ENCODE results near the gene PHB1.
"Not testable (repeated sequence)": the region's sequence is repeated elsewhere in the genome, so short reads cannot be mapped to it uniquely, and the experiment has no call there.

Gene PHB1

DNA sequence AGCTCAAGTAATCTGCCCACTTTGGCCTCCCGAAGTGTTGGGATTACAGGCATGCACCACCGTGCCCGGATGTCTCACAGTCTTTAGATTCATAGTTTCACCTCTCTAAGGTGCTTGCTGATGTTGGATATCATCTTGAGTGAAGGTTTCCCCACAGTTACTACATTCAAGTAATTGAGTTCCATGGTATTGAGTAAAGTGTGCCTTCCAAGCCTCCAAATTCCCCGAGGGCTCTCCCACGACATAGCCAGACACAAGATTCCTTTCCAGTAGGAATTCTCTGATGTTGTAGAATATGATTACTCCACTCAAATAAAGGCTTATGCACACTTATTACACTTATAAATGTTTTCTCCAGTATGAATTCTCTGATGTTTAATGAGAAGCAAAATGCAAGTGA is 36.4 kb downstream of the PHB1 start:
- no peak for DNase-seq (ENCODE audit: low spot score)

DNA sequence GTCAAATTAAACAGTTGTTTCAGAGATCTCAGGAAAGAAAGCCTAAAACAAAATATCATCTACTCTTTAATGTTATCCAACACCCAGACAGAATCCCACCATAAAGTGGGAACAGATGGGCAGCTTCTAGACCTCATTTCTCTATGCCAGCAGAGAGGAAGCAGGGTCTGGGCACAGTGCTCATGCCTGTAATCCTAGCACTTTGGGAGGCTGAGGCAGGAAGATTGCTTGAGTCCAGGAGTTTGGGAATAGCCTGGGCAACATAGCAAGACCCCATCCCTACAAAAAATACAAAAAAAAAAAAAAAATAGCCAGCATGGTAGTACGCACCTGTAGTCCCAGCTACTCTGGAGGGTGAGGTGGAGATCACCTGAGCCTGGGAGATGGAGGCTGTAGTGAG is 39.1 kb downstream of the PHB1 start:
- no peak for DNase-seq (ENCODE audit: low spot score)

DNA sequence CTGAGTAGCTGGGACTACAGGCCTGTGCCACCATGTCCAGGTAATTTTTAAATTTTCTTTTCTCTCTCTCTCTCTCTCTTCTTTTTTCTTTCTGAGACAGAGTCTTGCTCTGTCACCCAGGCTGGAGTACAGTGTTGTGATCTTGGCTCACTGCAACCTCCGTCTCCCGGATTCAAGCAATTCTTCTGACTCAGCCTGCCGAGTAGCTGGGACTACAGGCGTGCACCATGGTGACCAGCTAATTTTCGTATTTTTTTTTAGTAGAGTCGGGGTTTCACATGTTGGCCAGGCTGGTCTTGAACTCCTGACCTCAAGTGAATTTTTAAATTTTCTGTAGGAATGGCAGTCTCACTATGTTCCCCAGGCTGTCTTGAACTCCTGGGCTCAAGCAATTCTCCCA is 41.6 kb downstream of the PHB1 start:
- DNase-seq (ENCODE audit: low spot score): no peak

DNA sequence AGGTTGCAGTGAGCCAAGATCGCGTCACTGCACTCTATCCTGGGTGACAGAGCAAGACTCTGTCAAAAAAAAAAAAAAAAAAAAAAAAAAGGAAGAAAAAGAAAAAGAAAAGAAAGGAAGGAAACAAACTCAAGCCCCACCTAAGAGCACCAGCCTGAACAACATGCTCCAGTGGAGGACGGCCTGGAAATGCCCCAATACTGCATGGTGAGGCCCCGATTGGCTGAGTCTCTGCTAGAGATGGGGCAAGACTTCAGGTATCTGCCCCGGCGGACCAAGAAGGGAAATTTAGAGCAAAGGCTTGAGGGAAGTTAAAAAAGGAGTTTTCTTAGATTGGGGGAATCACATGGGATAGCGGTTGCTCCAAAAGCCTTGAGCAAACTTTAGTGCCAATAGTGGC is 42.3 kb downstream of the PHB1 start:
- no peak for DNase-seq (ENCODE audit: low spot score)

DNA sequence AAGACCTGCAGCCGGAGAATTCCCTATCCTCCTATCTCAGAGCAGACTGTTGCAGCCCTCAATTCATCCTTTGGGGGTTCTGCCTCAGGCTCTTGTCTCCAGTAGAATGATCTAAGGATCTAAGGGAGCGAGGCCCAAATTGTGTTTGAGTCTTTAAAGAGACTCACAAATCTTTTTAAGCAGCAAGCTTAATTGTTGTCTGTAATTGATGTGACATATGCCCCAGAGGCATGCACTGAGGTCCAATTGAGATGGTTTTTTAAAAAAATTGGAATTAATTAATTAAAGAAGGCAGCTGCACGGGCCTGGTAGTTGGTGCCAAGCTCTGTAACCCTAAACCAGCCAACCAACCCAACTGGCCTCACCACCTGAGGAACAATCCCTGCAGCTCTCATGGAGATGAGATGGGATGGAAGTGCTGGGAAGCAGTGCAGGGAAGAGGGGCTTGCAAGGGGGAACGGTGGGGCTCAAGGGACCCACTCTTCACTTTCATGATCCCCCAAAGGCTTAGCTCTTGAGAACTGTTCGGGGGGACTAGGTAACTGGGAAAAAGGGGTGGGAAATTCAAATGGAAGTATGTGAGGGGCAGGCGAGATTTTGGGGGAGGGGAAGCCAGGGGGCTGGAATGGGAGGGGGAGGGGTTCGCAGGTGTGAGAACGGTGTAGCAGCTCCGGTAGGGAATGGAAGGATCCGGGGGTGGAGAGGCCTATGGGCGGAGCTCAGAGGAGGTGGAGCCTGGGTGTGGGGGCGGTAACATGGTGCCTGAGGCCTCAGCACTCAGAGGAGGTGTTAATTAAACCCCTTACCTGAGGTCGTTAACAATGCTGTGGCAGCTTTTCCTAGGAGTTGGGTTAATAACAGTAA is 43.5 kb downstream of the PHB1 start:
- no peak for DNase-seq (ENCODE audit: low spot score)

DNA sequence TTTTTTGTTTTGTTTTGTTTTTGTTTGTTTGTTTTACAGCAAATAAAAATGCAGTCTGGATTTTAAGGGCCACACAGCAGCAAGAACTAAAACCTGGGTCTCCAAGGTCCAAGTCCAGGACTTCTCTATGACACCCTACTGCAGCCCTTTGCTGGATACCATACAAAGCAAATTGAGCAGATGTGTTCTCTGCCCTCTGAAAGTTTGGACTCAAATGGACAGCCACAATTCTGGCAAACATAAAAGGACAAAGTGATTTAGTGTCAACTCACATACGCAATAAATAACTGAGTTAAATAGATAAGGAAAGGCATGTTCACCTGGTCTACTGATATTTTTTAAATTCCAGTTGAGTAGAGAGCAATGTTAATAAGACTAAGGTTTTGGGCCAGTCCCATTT is 44.9 kb downstream of the PHB1 start:
- DNase-seq (ENCODE audit: low spot score): no peak

DNA sequence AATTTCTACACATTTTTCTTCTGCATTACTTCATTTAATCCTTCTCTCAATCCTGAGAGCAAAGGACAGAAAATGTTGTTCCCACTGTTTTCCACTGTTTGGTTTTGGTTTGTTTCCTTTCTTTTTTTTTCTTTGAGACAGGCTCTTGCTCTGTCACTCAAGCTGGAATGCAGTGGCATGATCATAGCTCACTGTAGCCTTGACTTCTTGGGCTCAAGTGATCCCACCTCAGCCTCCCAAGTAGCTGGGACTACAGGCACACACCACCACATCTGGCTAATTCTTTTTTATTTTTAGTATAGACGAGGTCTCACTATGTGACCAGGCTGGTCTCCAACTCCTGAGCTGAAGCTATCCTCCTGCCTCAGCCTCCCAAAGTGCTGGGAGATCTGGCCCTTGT is 45.6 kb downstream of the PHB1 start:
- DNase-seq (ENCODE audit: low spot score): no peak

DNA sequence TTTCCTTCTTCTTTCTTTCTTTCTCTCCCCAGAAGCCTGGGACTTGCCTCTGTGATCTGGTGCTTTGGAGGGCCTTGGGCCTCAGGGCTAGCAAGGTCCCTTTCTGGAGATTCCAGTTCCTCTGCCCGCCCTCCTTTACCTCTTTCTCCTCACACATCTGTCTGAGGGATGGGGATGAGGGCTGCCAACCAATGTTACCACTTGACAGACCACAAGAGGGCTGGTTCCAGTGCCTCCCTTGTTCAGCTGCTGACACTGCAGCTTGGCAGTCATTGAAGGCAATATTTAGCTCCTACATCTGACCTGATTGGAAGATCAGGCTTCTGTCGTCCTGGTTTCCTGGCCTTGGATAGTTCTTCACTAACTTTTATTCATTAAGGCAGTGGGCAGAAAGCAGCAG is 49.0 kb downstream of the PHB1 start:
- no peak for DNase-seq (ENCODE audit: low spot score)

DNA sequence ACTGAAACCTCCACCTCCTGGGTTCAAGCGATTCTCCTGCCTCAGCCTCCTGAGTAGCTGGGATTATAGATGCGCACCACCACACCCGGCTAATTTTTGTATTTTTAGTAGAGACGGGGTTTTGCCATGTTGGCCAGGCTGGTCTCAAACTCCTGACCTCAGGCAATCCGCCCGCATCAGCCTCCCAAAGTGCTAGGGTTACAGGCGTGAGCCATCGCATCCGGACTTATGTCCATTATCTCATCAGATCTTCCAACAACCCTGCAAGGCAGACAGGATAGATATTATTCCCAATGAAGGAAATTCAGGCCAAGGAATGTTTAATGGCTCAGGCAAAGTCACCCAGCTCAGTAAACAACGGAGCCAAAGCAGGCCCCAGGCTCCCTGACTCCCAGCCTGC is 49.6 kb downstream of the PHB1 start:
- not testable (repeated sequence) for DNase-seq (ENCODE audit: low spot score)

DNA sequence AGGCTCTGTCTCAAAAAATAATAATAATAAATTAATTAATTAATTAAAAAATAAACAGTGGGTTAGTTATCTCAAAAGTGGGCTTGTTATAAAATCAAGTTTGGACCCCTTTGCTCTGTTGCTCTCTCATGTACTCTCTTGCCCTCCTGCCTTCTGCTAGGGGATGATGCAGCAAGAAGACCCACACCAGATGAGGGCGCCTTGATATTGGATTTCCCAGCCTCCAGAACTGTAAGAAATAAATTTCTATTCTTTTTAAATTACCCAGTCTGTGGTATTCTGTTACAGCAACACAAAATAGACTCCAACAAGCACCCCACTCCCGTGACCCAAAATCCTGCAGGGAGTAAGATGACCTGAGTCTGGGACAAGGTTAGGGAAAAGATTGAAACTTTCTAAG is 50.6 kb downstream of the PHB1 start:
- no peak for DNase-seq (ENCODE audit: low spot score)

DNA sequence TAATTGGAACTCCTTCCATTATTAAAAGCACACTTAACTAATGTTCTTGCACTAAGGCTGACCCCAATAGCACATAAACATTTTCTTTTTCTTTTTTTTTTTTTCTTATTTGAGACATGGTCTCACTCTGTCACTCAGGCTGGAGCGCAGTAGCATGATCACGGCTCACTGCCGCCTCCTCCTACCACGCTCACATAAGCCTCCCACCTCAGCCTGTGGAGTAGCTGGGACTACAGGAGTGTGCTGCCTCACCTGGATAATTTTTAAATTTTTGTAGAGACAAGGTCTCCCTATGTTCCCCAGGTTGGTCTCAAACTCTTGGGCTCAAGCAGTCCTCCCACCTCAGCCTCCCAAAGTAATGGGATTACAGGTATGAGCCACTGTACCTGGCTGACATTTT is 51.4 kb downstream of the PHB1 start:
- DNase-seq (ENCODE audit: low spot score): no peak

DNA sequence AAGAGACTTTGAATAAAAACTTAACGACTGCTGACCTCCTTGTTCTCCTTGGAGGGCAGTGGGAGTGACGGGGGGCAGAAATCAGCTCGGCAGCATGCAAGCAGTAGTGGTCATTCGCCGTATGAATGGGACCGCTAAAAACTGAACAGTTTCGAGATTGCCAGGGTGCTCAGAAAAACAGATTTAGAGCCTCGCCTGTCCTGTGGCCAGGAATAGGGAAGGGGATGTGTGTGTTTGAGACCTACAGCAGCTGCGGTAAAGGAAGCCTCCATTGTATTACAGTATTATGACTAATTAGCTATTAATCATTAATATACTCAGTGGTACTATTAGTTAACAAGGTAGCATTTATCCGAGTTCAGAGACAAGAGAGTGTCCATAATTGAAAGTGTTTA is 52.0 kb downstream of the PHB1 start:
- DNase-seq (ENCODE audit: low spot score): no peak

DNA sequence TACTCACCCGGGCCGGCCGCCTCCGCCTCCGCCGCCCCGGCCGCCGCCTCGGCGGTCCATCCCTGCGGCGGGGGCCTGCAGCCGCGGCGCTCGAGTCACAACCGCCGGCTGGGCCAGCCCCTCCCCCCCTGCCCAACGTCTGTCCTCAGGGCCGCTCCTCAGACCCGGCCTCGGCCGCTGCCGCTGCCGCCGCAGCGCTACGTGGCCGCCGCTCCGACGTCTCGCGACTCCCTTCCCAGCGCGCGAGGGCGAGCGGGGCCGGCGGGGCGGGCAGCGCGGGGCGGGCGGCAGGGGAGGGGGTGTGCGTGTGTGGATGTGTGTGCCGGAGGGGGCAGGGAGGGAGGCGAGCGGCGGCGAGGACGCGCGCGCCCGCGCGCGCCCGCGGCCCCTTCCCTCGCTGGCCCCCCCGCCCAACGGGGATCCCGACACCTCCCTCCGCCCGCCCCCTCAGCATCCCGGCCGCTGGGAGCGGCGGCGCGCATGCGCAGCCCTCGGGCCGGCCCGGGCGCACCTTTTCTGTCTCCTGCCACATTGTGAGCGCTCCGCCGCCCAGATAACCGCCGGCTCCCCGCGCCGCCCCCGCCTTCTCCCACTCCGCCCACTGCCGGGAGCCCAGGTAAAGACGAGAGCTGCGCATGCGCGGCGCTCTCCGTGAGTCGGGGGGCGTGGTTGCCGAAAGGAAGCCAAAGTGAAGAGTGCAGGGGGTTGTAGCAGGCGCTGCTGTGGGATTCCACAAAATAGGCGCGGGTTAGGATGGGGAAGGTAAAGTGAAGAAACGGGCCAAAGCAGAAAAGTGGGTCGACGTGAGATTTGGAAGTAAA is 52.6 kb downstream of the PHB1 start, which contains the start of gene ZNF652:
Gene ZNF652 (minus strand): TSS at position 349 of the 821 bp plus-strand sequence. CDS start 44,525 bp downstream, outside the sequence.
- peak; percentile 96 for DNase-seq (ENCODE audit: low spot score)

DNA sequence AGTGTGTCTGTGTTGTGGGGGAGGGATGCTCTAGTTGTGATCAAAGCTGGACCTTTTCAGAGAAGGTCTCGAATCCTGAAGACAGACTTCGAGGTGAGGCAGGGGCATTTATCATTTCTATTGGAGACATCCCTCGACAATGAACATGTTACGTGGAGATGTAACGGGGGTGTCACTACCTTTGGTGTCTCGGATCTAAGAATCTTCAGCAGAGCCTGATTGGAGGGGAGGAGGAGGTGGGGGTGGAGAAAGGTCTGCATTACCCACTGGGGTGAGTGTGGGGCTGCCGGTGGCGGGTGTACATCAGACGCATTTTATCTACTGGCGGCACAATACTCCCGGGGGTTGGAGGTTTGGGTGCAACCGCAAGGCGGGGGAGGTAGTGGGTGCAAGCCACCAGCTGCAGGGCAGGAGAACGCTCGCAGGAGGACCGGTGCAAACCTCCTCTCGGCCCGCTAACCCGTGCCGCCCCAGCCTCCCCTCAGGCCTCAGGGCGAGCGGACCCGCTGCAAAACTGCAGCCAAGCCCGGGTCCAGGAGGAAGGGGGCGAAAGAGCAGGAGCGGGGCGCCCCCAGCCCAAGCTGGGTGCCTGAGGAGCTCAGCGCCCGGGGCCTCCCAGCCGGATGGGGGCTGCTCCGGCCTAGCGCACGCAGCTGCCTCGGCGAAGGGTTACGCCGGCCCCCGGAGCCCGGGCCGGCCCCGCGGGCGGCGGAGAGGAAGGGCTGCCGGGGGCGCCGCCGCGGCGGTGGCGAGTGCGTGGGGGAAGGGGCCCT is 53.4 kb downstream of the PHB1 start:
- no peak for DNase-seq (ENCODE audit: low spot score)

DNA sequence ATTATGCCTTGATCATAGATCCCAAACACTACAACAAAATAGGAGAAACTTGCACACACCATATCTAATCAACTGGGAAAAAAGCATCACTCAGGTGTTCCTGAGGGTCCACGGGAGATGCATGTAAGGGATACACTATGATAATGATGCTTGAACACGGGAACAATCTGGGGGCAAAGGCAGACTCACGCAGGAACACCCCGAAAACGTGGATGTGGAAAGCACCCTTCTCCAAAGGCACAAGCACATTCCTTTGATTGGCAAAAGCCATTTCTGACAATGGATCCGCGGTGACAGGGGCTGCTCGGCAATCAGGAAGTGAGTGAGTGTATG is 53.9 kb downstream of the PHB1 start:
- peak; percentile 38 for DNase-seq (ENCODE audit: low spot score)

DNA sequence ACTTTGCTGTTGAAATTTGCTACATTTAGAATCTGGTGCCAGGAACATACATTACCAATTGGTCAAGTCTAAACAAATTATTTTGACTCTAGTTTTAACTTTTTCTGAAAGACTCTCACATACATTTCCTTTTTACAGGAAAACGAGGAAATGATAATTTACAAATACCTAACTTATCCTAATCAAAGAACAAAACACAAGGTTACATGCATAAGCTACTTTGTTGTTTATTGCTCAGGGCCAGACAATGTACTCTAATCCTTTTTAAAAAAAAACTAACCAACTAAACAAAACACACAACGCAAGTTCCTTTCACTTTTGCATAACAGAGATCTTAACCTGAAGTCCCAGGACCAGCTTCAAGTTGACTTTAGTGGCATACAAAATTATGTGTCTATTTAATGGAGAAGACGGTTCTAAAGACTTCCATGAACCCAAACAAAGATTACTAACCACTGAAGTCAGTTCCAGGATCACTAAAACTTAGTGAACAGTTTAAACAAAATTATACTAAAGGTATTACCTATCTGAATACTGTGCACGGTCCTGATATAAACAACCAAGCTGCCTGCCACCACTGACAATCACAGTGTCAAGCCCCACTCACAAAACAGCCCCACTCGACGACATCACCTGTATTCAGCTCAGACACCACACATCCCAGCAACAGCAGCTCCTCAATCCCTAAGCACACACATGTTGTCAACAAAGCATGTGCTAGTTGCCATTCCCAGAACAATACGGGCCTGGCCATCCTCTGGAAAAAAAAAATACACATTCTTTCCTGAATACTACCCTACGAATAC is 54.5 kb downstream of the PHB1 start:
- no peak for DNase-seq (ENCODE audit: low spot score)

DNA sequence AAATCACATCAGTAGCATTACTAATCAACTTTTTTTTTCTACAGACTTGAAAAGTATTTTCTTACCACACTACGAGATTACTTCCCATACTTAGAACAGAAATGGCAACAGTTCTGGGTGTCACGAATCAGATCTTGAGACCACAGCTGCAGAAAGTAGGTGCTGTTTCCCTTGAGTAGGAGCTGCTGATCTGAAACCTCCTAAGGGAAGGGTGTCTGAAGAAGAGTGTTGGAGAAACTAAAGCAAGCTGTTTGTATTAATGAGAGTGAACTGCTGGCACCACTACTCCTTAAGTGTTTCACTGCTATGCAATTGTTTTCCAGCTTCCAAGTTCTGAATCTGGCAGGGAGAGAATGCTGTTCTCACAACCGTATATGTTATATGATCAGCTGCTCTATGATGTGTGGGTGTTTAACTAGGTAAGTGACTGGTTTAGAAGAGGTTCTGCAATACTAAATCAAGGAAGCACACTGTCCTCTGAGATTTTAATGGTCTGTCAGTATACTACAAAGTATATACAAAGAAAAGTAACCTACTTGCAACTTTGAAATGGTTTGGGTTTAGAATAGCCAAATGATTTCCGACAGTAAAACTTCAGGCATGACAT is 55.9 kb downstream of the PHB1 start:
- no peak for DNase-seq (ENCODE audit: low spot score)

DNA sequence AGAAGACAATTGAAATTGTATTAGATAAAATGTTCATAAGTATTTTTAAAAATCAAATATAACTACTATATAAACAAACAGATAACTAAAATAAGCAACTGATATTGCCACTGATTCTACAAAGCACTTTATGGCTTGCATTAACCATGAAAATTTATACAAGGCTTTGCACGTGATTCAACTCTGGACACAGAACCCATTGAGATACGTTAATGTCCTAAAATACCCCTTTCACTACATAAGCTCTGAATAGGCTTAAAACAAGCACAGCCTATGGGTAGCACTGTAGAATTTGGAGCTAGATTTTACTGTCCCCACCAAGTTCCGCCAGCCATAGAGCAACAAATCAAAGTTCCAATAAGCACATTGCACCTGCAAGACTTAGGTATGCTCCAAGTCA is 57.2 kb downstream of the PHB1 start:
- no peak for DNase-seq (ENCODE audit: low spot score)

DNA sequence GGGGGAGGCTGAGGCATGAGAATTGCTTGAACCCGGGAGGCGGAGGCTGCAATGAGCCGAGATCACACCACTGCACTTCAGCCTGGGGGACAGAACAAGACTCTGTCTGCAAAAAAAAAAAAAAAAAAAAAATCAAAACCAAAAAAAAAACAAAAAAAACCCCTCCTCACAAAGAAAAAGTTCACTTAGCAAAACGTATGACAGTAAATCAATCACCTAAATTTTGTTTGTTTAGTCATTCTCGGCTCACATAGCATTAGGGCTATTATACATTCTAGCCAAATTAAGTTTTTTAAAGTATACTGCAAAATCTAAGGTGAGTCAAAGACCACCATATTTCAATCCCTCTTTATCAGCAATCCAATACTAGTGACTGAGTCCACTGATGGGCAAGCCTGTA is 58.4 kb downstream of the PHB1 start:
- DNase-seq (ENCODE audit: low spot score): no peak

Measured in LoVo (cell line).